Stimulated activated CD4-positive, alpha-beta T cell treated with anti-CD3 and anti-CD28 coated beads, Interleukin-4, amount 100 ng/mL, for 24 hours (primary cell): ENCODE measurements around the gene TADA2A.
A peak's percentile ranks its signal among the peaks of the same experiment; 100 is the strongest.

ENCODE experiments used
- DNase-seq: peaks from one replicate; pipeline ENCODE4 v3.0.0-alpha.2; 2020

Gene TADA2A

GRCh38 chr17:37463039-37463438 is 56.4 kb downstream of the TADA2A start:
- no peak for DNase-seq

GRCh38 chr17:37465069-37465616 is 58.5 kb downstream of the TADA2A start:
- no peak for DNase-seq

GRCh38 chr17:37466471-37466870 is 59.8 kb downstream of the TADA2A start:
- no peak for DNase-seq

- DNase-seq = no peak
These were observed 63.5 kb downstream of the TADA2A start for GRCh38 chr17:37470181-37470580.

- no peak for DNase-seq
These were observed 69.2 kb downstream of the TADA2A start for GRCh38 chr17:37475731-37476420.

GRCh38 chr17:37476431-37477120 is 69.9 kb downstream of the TADA2A start:
- no peak for DNase-seq

- DNase-seq = no peak
These were observed 71.5 kb downstream of the TADA2A start for GRCh38 chr17:37478187-37478586.

GRCh38 chr17:37479025-37479424 is 72.3 kb downstream of the TADA2A start:
- no peak for DNase-seq

- no peak for DNase-seq
These were observed 73.7 kb downstream of the TADA2A start for GRCh38 chr17:37480427-37480826.

GRCh38 chr17:37481001-37481665 is 74.4 kb downstream of the TADA2A start:
- DNase-seq = no peak

- DNase-seq = no peak
These were observed 76.8 kb downstream of the TADA2A start for GRCh38 chr17:37483311-37484039.

- DNase-seq = no peak
These were observed 79.4 kb downstream of the TADA2A start for GRCh38 chr17:37485938-37486570.

- no peak for DNase-seq
These were observed 81.4 kb downstream of the TADA2A start for GRCh38 chr17:37488009-37488604.

- peak; percentile 71 for DNase-seq
These were observed 82.0 kb downstream of the TADA2A start for GRCh38 chr17:37488607-37489196.

GRCh38 chr17:37489197-37490001 is 82.7 kb downstream of the TADA2A start, which contains the start of gene DUSP14:
Gene DUSP14 (plus strand): TSS chr17:37489891. CDS start chr17:37512273, 22,382 bp downstream.
- DNase-seq = peak; percentile 79

GRCh38 chr17:37490022-37490587 is 83.4 kb downstream of the TADA2A start:
- peak; percentile 72 for DNase-seq

- peak; percentile 24 for DNase-seq
These were observed 84.2 kb downstream of the TADA2A start for GRCh38 chr17:37490638-37491614.

GRCh38 chr17:37492167-37492566 is 85.5 kb downstream of the TADA2A start:
- no peak for DNase-seq
